Gastrocnemius medialis (tissue), 4 donors: ENCODE measurements around the gene MARCHF10. TPM values are rescaled to one million over a fixed set of nuclear protein-coding genes. Genes with fewer than 3 reads are reported as not detected.

Experiments used
- ATAC-seq, 2 donors: fragments of 150-250 bp; one replicate each; pipeline ENCODE4 v1.9.1; 2016
- DNase-seq, 2 donors: peaks; one replicate each; pipeline ENCODE4 v3.0.0-alpha.2; 2019
- H3K27ac ChIP-seq, 4 donors: fragments of 200-600 bp; sonication (generic); 1 replicate in 1 of 4; 2 replicates in 3 of 4; pipeline ENCODE4 v1.5.1; 2016 to 2018; ENCODE audit warnings: mild to moderate bottlenecking in 2 of 4, moderate library complexity in 1 of 4
- H3K27me3 ChIP-seq, 3 donors: fragments of 200-600 bp; sonication (generic) in 2 of 3; 1 replicate in 1 of 3; 2 replicates in 2 of 3; pipeline versions ENCODE4 v1.5.1 to v1.6.0; 2016 to 2019; ENCODE audit warnings: mild to moderate bottlenecking in 1 of 3, moderate library complexity in 1 of 3
- H3K36me3 ChIP-seq, 2 donors: fragments of 200-600 bp; sonication (generic) in 1 of 2; one replicate each; pipeline ENCODE4 v1.5.1; 2017 to 2018
- H3K4me1 ChIP-seq, 2 donors: fragments of 200-600 bp; sonication (generic) in 1 of 2; one replicate each; pipeline ENCODE4 v1.5.1; 2016 to 2017; ENCODE audit warnings: mild to moderate bottlenecking in 2 of 2
- H3K4me3 ChIP-seq, 4 donors: fragments of 200-600 bp; sonication (generic) in 3 of 4; 1 replicate in 1 of 4; 2 replicates in 3 of 4; pipeline ENCODE4 v1.5.1; 2016 to 2019; ENCODE audit warnings: mild to moderate bottlenecking in 2 of 4
- H3K9me3 ChIP-seq, 3 donors: fragments of 200-600 bp; sonication (generic) in 2 of 3; 1 replicate in 1 of 3; 2 replicates in 2 of 3; pipeline ENCODE4 v1.5.1; 2016 to 2019
- CTCF ChIP-seq, 5 experiments: fragments of 450-650 bp in 3 of 5; fragments of 200-600 bp in 2 of 5; sonication (generic) in 2 of 5; IDR thresholded peaks in 4 of 5; conservative IDR thresholded peaks in 1 of 5; 1 replicate in 4 of 5; 2 replicates in 1 of 5; pipeline ENCODE4 v1.5.1; 2016 to 2019; ENCODE audit warnings: antibody characterized with exemption in 5 of 5, mild to moderate bottlenecking in 3 of 5, moderate library complexity in 3 of 5
- POLR2A ChIP-seq, 2 donors: fragments of 450-650 bp; IDR thresholded peaks; one replicate each; pipeline ENCODE4 v1.6.1; 2017; ENCODE audit warnings: antibody characterized with exemption in 2 of 2, mild to moderate bottlenecking in 2 of 2, moderate library complexity in 2 of 2
- in situ Hi-C, 4 donors: fragments of 200-750 bp; cut with MboI; loops; one replicate each; pipeline versions ENCODE4 v1.15.0 to v1.8.0; 2017; ENCODE audit warnings: low sequenced_read_pairs in 4 of 4
- intact Hi-C: fragments of 100-400 bp; cut with DNase I; formaldehyde crosslinking; loops from one replicate; pipeline ENCODE4 v1.15.1; 2023; ENCODE audit warnings: low total_unique reads
- total RNA-seq, 4 donors: library from RNA; depleted of rRNA; stranded (reverse); fragments of >200 nt; gene quantifications; one replicate each; pipeline versions ENCODE4 v1.1.0 to v1.2.3, GENCODE V29; 2016

The MARCHF10 gene
- total RNA-seq, 4 donors from 2014 or later: not detected

- intact Hi-C loops (no loop called here), in situ Hi-C loops (loop anchor here in 1 of 4 donors (10.0 kb wide), 1 partner anchor 59 kb away; the partner anchor contains the start of gene MARCHF10)
- no peak overlapping the region for H3K4me3 ChIP-seq
- H3K27me3 ChIP-seq: no peaks in the 10 kb centered on the region
- H3K4me1 ChIP-seq: no peaks in the 10 kb centered on the region
- no peaks in the 10 kb centered on the region for H3K36me3 ChIP-seq
- no peak overlapping the region for H3K27ac ChIP-seq
- H3K9me3 ChIP-seq: no peaks in the 10 kb centered on the region
- no peak for TF ChIP-seq POLR2A (IDR thresholded peaks at IDR 0.05)
- no peak for TF ChIP-seq CTCF (IDR thresholded peaks at IDR 0.05 in 4 of 5, conservative IDR thresholded peaks at IDR 0.05 in 1 of 5)
- no peak for ATAC-seq
- no peak for DNase-seq
These were observed 62.3 kb downstream of the MARCHF10 start for GRCh38 chr17:62745806-62746205.

GRCh38 chr17:62744259-62744658 is 63.9 kb downstream of the MARCHF10 start:
- ATAC-seq (no peak), DNase-seq (no peak)
- Histone ChIP-seq H3K4me1 (no peaks in the 10 kb centered on the region), H3K9me3 (no peaks in the 10 kb centered on the region), H3K27ac (no peak overlapping the region), H3K27me3 (no peaks in the 10 kb centered on the region), H3K36me3 (no peaks in the 10 kb centered on the region), H3K4me3 (no peak overlapping the region)
- intact Hi-C loops (no loop called here), in situ Hi-C loops (loop anchor here in 1 of 4 donors (10.0 kb wide), 1 partner anchor 61 kb away; the partner anchor contains the start of gene MARCHF10)
- TF ChIP-seq CTCF (IDR thresholded peaks at IDR 0.05 in 4 of 5, conservative IDR thresholded peaks at IDR 0.05 in 1 of 5): no peak
- no peak for TF ChIP-seq POLR2A (IDR thresholded peaks at IDR 0.05)

- no peak for DNase-seq
- no peak overlapping the region for H3K27ac ChIP-seq
- H3K27me3 ChIP-seq: no peaks in the 10 kb centered on the region
- H3K4me3 ChIP-seq: no peak overlapping the region
- intact Hi-C loops (no loop called here), in situ Hi-C loops (loop anchor here in 1 of 4 donors (10.0 kb wide), 1 partner anchor 64 kb away; the partner anchor contains the start of gene MARCHF10)
- TF ChIP-seq CTCF (IDR thresholded peaks at IDR 0.05 in 4 of 5, conservative IDR thresholded peaks at IDR 0.05 in 1 of 5) (no peak), POLR2A (IDR thresholded peaks at IDR 0.05) (no peak)
- no peaks in the 10 kb centered on the region for H3K4me1 ChIP-seq
- H3K36me3 ChIP-seq: no peaks in the 10 kb centered on the region
- H3K9me3 ChIP-seq: no peaks in the 10 kb centered on the region
- no peak for ATAC-seq
These were observed 66.8 kb downstream of the MARCHF10 start for GRCh38 chr17:62741290-62741689.

GRCh38 chr17:62739645-62740388 is 68.3 kb downstream of the MARCHF10 start:
- Histone ChIP-seq H3K4me3 (no peak overlapping the region), H3K9me3 (no peaks in the 10 kb centered on the region), H3K36me3 (no peaks in the 10 kb centered on the region), H3K4me1 (no peaks in the 10 kb centered on the region), H3K27me3 (no peaks in the 10 kb centered on the region), H3K27ac (no peak overlapping the region)
- intact Hi-C loops (no loop called here), in situ Hi-C loops (loop anchor here in 1 of 4 donors (10.0 kb wide), 1 partner anchor 65 kb away; the partner anchor contains the start of gene MARCHF10)
- TF ChIP-seq POLR2A (IDR thresholded peaks at IDR 0.05): no peak
- TF ChIP-seq CTCF (IDR thresholded peaks at IDR 0.05 in 4 of 5, conservative IDR thresholded peaks at IDR 0.05 in 1 of 5): no peak
- DNase-seq: no peak
- ATAC-seq: no peak
